ENCODE measurements around the gene IGSF6.

- TF ChIP-seq MAZ (IDR thresholded peaks at IDR 0.05; ENCODE audit: borderline replicate concordance, low read depth, low read length) (no peak), MXI1 (IDR thresholded peaks at IDR 0.05; ENCODE audit: borderline replicate concordance, low read depth, low read length) (no peak), SMC3 (IDR thresholded peaks at IDR 0.05; ENCODE audit: low read depth, low read length) (no peak), BHLHE40 (IDR thresholded peaks at IDR 0.05; ENCODE audit: low read depth, low read length) (no peak)
- TF ChIP-seq, protein P1, sequence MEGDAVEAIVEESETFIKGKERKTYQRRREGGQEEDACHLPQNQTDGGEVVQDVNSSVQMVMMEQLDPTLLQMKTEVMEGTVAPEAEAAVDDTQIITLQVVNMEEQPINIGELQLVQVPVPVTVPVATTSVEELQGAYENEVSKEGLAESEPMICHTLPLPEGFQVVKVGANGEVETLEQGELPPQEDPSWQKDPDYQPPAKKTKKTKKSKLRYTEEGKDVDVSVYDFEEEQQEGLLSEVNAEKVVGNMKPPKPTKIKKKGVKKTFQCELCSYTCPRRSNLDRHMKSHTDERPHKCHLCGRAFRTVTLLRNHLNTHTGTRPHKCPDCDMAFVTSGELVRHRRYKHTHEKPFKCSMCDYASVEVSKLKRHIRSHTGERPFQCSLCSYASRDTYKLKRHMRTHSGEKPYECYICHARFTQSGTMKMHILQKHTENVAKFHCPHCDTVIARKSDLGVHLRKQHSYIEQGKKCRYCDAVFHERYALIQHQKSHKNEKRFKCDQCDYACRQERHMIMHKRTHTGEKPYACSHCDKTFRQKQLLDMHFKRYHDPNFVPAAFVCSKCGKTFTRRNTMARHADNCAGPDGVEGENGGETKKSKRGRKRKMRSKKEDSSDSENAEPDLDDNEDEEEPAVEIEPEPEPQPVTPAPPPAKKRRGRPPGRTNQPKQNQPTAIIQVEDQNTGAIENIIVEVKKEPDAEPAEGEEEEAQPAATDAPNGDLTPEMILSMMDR (conservative IDR thresholded peaks at IDR 0.05; ENCODE audit: low read depth, low read length): no peak
These were observed 5.5 kb downstream of the IGSF6 start for GRCh38 chr16:21646721-21647561.

Measured in IMR-90 (cell line).